ENCODE measurements around the gene SAMD8. TPM values are rescaled to one million over a fixed set of nuclear protein-coding genes. Genes with fewer than 3 reads are reported as not detected.

The SAMD8 gene
- total RNA-seq, 1 experiment from 2014 or later = 28.1 TPM

DNA sequence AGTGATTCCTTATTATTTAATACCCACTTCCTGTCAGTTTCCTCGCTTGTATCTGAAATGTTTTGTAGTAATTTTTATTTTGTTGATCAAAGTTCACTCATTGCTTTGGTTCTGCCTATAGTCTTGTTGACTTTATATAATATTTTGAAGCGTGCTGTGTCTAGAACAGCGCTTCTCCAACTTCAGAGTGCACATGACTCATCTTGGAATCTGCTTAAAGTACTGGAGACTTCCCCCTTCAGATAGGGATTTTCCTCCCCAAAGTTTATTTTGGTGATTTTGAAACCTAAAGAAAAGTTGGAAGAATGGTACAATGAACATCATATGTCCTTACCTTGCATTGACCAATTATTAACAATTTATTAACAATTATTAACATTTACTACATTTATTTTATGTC is 118.5 kb downstream of the SAMD8 start:
- ChIA-PET CTCF (interaction anchor here (0.6 to 8.1 kb wide), 16 partner anchors 9 to 1111 kb away, joined by 3 to 209 read pairs (median 4); no protein-coding TSS in a partner anchor), POLR2A (interaction anchor here (0.6 to 15.1 kb wide), 6 partner anchors 16 to 119 kb away, joined by 3 to 615 read pairs (median 7); partner anchors contain the start of genes SAMD8 and VDAC2)
- H3K27ac Mint-ChIP-seq (ENCODE audit: low read depth, unreplicated experiment) = peak overlapping the region; percentile 84
- peak; percentile 40 for DNase-seq (ENCODE audit: unreplicated experiment)
- intact Hi-C loops (cut with micrococcal nuclease) = loop anchor here (1.0 to 2.0 kb wide), 4 partner anchors 19 to 117 kb away; partner anchors contain the start of gene VDAC2
- TF ChIP-seq, protein P1, sequence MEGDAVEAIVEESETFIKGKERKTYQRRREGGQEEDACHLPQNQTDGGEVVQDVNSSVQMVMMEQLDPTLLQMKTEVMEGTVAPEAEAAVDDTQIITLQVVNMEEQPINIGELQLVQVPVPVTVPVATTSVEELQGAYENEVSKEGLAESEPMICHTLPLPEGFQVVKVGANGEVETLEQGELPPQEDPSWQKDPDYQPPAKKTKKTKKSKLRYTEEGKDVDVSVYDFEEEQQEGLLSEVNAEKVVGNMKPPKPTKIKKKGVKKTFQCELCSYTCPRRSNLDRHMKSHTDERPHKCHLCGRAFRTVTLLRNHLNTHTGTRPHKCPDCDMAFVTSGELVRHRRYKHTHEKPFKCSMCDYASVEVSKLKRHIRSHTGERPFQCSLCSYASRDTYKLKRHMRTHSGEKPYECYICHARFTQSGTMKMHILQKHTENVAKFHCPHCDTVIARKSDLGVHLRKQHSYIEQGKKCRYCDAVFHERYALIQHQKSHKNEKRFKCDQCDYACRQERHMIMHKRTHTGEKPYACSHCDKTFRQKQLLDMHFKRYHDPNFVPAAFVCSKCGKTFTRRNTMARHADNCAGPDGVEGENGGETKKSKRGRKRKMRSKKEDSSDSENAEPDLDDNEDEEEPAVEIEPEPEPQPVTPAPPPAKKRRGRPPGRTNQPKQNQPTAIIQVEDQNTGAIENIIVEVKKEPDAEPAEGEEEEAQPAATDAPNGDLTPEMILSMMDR (IDR thresholded peaks at IDR 0.05; ENCODE audit: unreplicated experiment) = no peak
- peaks cover 85% of the 10 kb centered on the region for H3K36me3 Mint-ChIP-seq (ENCODE audit: insufficient read depth, unreplicated experiment)
- H3K9me3 Mint-ChIP-seq (ENCODE audit: unreplicated experiment) = no peaks in the 10 kb centered on the region
- BruUV-seq (replicated peaks) = no TSS peak
- H3K4me3 Mint-ChIP-seq (ENCODE audit: unreplicated experiment) = peak overlapping the region; percentile 51
- peaks cover 51% of the 10 kb centered on the region for H3K4me1 Mint-ChIP-seq (ENCODE audit: insufficient read depth, unreplicated experiment)
- no peaks in the 10 kb centered on the region for H3K27me3 Mint-ChIP-seq (ENCODE audit: insufficient read depth, unreplicated experiment)

DNA sequence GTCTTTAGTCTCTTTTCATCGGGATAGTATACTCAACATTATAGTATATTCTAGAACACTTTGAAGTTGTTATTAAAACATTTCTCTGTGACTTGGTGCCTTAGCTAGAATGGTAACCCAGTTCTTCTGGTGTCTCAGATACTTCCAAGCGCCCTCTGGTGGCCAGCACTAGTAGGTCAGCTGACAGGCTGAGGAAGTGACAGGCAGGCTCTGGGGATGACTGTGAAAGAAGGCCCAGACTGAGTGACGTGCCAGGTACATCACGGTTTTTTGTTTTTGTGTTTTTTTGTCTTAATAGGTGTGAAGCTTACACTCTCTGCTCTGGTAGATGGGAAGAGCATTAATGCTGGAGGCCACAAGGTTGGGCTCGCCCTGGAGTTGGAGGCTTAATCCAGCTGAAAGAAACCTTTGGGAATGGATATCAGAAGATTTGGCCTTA is 119.2 kb downstream of the SAMD8 start:
- TF ChIP-seq, protein P1 (IDR thresholded peaks at IDR 0.05; ENCODE audit: unreplicated experiment) = peak; percentile 79
- intact Hi-C loops (cut with micrococcal nuclease) = loop anchor here (1.0 to 2.0 kb wide), 4 partner anchors 20 to 118 kb away; partner anchors contain the start of gene VDAC2
- Mint-ChIP-seq H3K36me3 (ENCODE audit: insufficient read depth, unreplicated experiment) (peaks cover 78% of the 10 kb centered on the region), H3K27ac (ENCODE audit: low read depth, unreplicated experiment) (peak overlapping the region; percentile 84), H3K27me3 (ENCODE audit: insufficient read depth, unreplicated experiment) (no peaks in the 10 kb centered on the region), H3K4me3 (ENCODE audit: unreplicated experiment) (peak overlapping the region; percentile 39), H3K4me1 (ENCODE audit: insufficient read depth, unreplicated experiment) (peaks cover 44% of the 10 kb centered on the region), H3K9me3 (ENCODE audit: unreplicated experiment) (no peaks in the 10 kb centered on the region)
- POLR2A ChIA-PET = interaction anchor here (0.6 to 15.1 kb wide), 9 partner anchors 16 to 119 kb away, joined by 3 to 615 read pairs (median 4); partner anchors contain the start of genes SAMD8 and VDAC2
- CTCF ChIA-PET = interaction anchor here (0.6 to 8.1 kb wide), 18 partner anchors 10 to 1111 kb away, joined by 3 to 209 read pairs (median 4); no protein-coding TSS in a partner anchor
- peak; percentile 89 for DNase-seq (ENCODE audit: unreplicated experiment)
- no TSS peak for BruUV-seq (replicated peaks)

Other genes with a start within 250 kb of the SAMD8 start
- gene VDAC2, start 99.1 kb downstream of the SAMD8 start, total RNA-seq (2022) = 303 and 310 TPM in 2 replicates
- gene COMTD1, start 124.3 kb downstream of the SAMD8 start, total RNA-seq (2022) = 18.3 and 34.3 TPM in 2 replicates